ENCODE measurements around the gene FGF7.
"Not testable (repeated sequence)": the region's sequence is repeated elsewhere in the genome, so short reads cannot be mapped to it uniquely, and the experiment has no call there.

The FGF7 gene

GRCh38 chr15:49438962-49439631, 16.1 kb downstream of the FGF7 start:
- in situ Hi-C loops (cut with HindIII; ENCODE audit: low sequenced_read_pairs) = no loop called here

GRCh38 chr15:49439678-49440395, 16.8 kb downstream of the FGF7 start:
- in situ Hi-C loops (cut with HindIII; ENCODE audit: low sequenced_read_pairs) = no loop called here

- in situ Hi-C loops (cut with HindIII; ENCODE audit: low sequenced_read_pairs) = no loop called here
Observed at GRCh38 chr15:49441356-49441755, 18.3 kb downstream of the FGF7 start.

GRCh38 chr15:49441816-49442215, 18.8 kb downstream of the FGF7 start:
- in situ Hi-C loops (cut with HindIII; ENCODE audit: low sequenced_read_pairs) = no loop called here

- in situ Hi-C loops (cut with HindIII; ENCODE audit: low sequenced_read_pairs) = no loop called here
Observed at GRCh38 chr15:49452595-49452994, 29.6 kb downstream of the FGF7 start.

- in situ Hi-C loops (cut with HindIII; ENCODE audit: low sequenced_read_pairs) = no loop called here
Observed at GRCh38 chr15:49456166-49456565, 33.1 kb downstream of the FGF7 start.

- in situ Hi-C loops (cut with HindIII; ENCODE audit: low sequenced_read_pairs) = no loop called here
Observed at GRCh38 chr15:49458145-49458544, 35.1 kb downstream of the FGF7 start.

- in situ Hi-C loops (cut with HindIII; ENCODE audit: low sequenced_read_pairs) = no loop called here
Observed at GRCh38 chr15:49460411-49460941, 37.4 kb downstream of the FGF7 start.

- in situ Hi-C loops (cut with HindIII; ENCODE audit: low sequenced_read_pairs) = no loop called here
Observed at GRCh38 chr15:49462232-49462844, 39.3 kb downstream of the FGF7 start.

GRCh38 chr15:49464522-49464921, 41.5 kb downstream of the FGF7 start:
- in situ Hi-C loops (cut with HindIII; ENCODE audit: low sequenced_read_pairs) = no loop called here

- in situ Hi-C loops (cut with HindIII; ENCODE audit: low sequenced_read_pairs) = no loop called here
Observed at GRCh38 chr15:49466119-49466518, 43.1 kb downstream of the FGF7 start.

GRCh38 chr15:49467746-49468480, 44.9 kb downstream of the FGF7 start:
- in situ Hi-C loops (cut with HindIII; ENCODE audit: low sequenced_read_pairs) = no loop called here

GRCh38 chr15:49468481-49468839, 45.4 kb downstream of the FGF7 start:
- in situ Hi-C loops (cut with HindIII; ENCODE audit: low sequenced_read_pairs) = no loop called here

- in situ Hi-C loops (cut with HindIII; ENCODE audit: low sequenced_read_pairs) = not testable (repeated sequence)
Observed at GRCh38 chr15:49471248-49471647, 48.2 kb downstream of the FGF7 start.

GRCh38 chr15:49471733-49472132, 48.7 kb downstream of the FGF7 start:
- in situ Hi-C loops (cut with HindIII; ENCODE audit: low sequenced_read_pairs) = no loop called here

GRCh38 chr15:49472338-49472737, 49.3 kb downstream of the FGF7 start:
- in situ Hi-C loops (cut with HindIII; ENCODE audit: low sequenced_read_pairs) = no loop called here

- in situ Hi-C loops (cut with HindIII; ENCODE audit: low sequenced_read_pairs) = no loop called here
Observed at GRCh38 chr15:49473031-49473430, 50.0 kb downstream of the FGF7 start.

GRCh38 chr15:49478021-49478420, 55.0 kb downstream of the FGF7 start:
- in situ Hi-C loops (cut with HindIII; ENCODE audit: low sequenced_read_pairs) = not testable (repeated sequence)

- in situ Hi-C loops (cut with HindIII; ENCODE audit: low sequenced_read_pairs) = not testable (repeated sequence)
Observed at GRCh38 chr15:49478982-49479381, 55.9 kb downstream of the FGF7 start.

GRCh38 chr15:49485401-49485800, 62.4 kb downstream of the FGF7 start:
- in situ Hi-C loops (cut with HindIII; ENCODE audit: low sequenced_read_pairs) = not testable (repeated sequence)

GRCh38 chr15:49490966-49491365, 67.9 kb downstream of the FGF7 start:
- in situ Hi-C loops (cut with HindIII; ENCODE audit: low sequenced_read_pairs) = no loop called here

Measured in DLD1 (cell line).